HG02610 (cell line): ENCODE measurements around the gene MEGF11.
"Not testable (repeated sequence)": the region's sequence is repeated elsewhere in the genome, so short reads cannot be mapped to it uniquely, and the experiment has no call there.

Experiments
- ATAC-seq: cut with Tn5 transposase; IDR thresholded peaks from one replicate; pipeline ENCODE4 v1.9.1; 2021; ENCODE audit warnings: mild to moderate bottlenecking, moderate library complexity; ENCODE audit not compliant: unreplicated experiment

MEGF11 gene

GRCh38 chr15:66276546-66276945 is 23.0 kb upstream of the MEGF11 start:
- ATAC-seq: no peak

- no peak for ATAC-seq
Measured at GRCh38 chr15:66275352-66275751, 21.8 kb upstream of the MEGF11 start.

- no peak for ATAC-seq
Measured at GRCh38 chr15:66270932-66271331, 17.4 kb upstream of the MEGF11 start.

GRCh38 chr15:66269326-66270090 is 16.0 kb upstream of the MEGF11 start:
- ATAC-seq: no peak

- no peak for ATAC-seq
Measured at GRCh38 chr15:66264859-66265513, 11.4 kb upstream of the MEGF11 start.

GRCh38 chr15:66262837-66263236 is 9.3 kb upstream of the MEGF11 start:
- ATAC-seq: not testable (repeated sequence)

- no peak for ATAC-seq
Measured at GRCh38 chr15:66261056-66261455, 7.5 kb upstream of the MEGF11 start.

GRCh38 chr15:66256692-66257091 is 3.1 kb upstream of the MEGF11 start:
- no peak for ATAC-seq

- no peak for ATAC-seq
Measured at GRCh38 chr15:66254951-66255676, 1.6 kb upstream of the MEGF11 start.

GRCh38 chr15:66254089-66254950 is 770 bp upstream of the MEGF11 start:
- no peak for ATAC-seq

GRCh38 chr15:66252685-66253417 is 699 bp downstream of the MEGF11 start:
- no peak for ATAC-seq

GRCh38 chr15:66251790-66252684 is 1.5 kb downstream of the MEGF11 start:
- no peak for ATAC-seq

GRCh38 chr15:66251065-66251789 is 2.3 kb downstream of the MEGF11 start:
- no peak for ATAC-seq

GRCh38 chr15:66249605-66250174 is 3.9 kb downstream of the MEGF11 start:
- ATAC-seq: no peak

- no peak for ATAC-seq
Measured at GRCh38 chr15:66246937-66247336, 6.6 kb downstream of the MEGF11 start.

- not testable (repeated sequence) for ATAC-seq
Measured at GRCh38 chr15:66245832-66246231, 7.7 kb downstream of the MEGF11 start.

- no peak for ATAC-seq
Measured at GRCh38 chr15:66241908-66242285, 11.7 kb downstream of the MEGF11 start.
